ENCODE results near the gene NRAS.

Gene NRAS

DNA sequence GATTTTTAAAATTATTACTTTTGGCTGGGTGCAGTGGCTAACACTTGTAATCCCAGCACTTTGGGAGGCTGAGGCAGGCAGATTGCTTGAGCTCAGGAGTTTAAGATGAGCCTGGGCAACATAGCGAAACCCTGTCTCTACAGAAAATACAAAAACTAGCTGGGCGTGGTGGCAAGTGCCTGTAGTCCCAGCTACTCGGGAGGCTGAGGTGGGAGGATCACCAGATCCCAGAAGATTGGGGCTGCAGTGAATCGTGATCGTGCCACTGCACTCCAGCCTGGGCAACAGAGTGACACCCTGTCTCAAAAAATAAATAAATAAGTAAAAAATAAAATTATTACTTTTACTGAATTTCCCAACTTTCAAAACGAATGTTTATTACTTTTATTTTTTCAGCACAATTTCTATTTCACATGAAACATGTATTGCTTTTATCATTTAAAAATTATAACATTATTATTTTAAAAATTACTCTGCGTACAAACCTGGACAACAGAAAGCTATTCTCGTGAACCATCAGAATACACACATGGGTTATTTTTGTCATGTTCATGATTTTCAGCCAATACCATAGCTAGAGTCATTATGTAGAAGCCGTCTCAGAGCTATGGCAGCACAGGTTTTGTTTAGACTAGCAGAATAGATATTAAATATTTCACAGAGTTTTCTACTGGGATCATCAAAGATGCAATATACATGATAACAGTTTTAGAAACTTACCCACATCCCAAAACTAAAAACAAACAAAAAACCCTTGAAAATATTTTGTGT is 21.8 kb downstream of the NRAS start:
- DNase-seq: no peak
- in situ Hi-C loops (cut with HindIII; ENCODE audit: low pct_ligation_motif_present, low pct_unique_long_range_greater_than_20kb, low sequenced_read_pairs): no loop called here

DNA sequence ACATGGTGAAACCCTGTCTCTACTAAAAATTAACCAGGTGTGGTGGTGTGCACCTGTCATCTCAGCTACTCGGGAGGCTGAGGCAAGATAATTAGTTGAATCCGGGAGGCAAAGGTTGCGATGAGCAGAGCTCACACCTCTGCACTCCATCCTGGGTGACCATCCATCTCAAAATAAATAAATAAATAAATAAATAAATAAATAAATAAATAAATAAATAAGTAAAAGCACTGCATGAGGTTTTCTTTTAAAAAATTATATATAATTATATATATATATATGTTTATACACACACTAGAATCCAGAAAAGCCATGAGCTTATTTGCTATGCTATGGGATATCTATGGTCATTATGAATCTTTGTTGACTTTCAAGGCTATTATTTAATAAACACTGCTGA is 23.6 kb downstream of the NRAS start:
- in situ Hi-C loops (cut with HindIII; ENCODE audit: low pct_ligation_motif_present, low pct_unique_long_range_greater_than_20kb, low sequenced_read_pairs): no loop called here
- no peak for DNase-seq

- no peak for DNase-seq
- in situ Hi-C loops (cut with HindIII; ENCODE audit: low pct_ligation_motif_present, low pct_unique_long_range_greater_than_20kb, low sequenced_read_pairs): no loop called here
Observed at GRCh38 chr1:114691061-114691460, 25.5 kb downstream of the NRAS start.

GRCh38 chr1:114690148-114690547 is 26.4 kb downstream of the NRAS start:
- no peak for DNase-seq
- in situ Hi-C loops (cut with HindIII; ENCODE audit: low pct_ligation_motif_present, low pct_unique_long_range_greater_than_20kb, low sequenced_read_pairs): no loop called here

DNA sequence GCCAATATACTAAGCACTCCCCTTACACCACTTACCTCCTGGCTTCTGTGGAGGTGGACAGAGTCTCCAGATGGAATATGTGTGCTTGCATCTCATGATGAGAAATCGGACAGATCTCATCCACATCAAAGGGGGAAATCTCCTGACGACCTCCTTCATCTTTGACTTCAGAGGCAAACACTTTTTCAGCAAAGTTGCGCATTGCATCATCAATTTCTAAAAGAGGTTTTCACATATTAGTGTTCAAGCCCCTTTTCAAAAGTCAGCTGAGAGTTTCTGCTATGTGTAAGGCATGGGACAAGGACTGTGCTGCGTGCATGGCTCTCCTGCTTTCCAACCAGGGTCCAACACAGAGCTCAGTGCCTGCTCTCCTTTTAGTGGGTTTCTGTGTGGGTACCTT is 28.0 kb downstream of the NRAS start:
- no peak for DNase-seq
- in situ Hi-C loops (cut with HindIII; ENCODE audit: low pct_ligation_motif_present, low pct_unique_long_range_greater_than_20kb, low sequenced_read_pairs): no loop called here

DNA sequence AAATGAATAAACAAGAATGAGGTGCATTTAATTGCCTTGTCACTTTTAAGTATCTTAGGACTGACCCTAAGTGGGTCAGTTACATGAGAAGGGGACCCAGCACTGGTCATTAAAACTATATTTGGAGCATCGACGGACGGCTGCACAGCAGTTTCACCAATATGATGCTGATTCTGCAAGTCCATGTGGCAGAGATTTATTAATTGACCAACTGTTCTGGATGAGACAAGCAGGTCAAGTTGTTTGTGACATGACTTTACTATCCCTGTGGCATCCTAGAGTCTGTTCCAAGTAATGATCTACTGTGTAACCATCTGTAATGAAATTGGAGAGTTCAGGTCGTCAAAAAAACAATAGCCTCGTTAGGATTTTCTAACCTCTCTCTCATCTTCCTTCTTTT is 30.7 kb downstream of the NRAS start:
- no peak for DNase-seq
- in situ Hi-C loops (cut with HindIII; ENCODE audit: low pct_ligation_motif_present, low pct_unique_long_range_greater_than_20kb, low sequenced_read_pairs): no loop called here

DNA sequence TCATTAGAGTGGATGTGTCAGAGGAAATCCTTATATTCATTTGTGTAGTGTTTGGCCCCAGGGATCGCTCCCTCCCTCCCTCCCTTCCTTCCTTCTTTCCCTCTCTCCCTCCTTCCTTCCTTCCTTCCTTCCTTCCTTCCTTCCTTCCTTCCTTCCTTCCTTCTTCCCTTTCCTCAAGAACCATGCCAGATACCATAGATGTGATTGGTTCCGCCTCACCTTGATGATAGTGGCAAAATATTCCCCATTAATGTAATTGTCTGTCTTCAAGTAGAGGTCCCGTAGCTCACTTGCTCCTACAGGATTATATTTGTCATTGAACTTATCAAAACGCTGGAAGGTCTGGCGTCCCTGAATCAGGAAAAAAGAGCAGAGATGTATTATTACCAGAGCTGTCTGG is 38.9 kb downstream of the NRAS start:
- in situ Hi-C loops (cut with HindIII; ENCODE audit: low pct_ligation_motif_present, low pct_unique_long_range_greater_than_20kb, low sequenced_read_pairs): no loop called here
- no peak for DNase-seq

DNA sequence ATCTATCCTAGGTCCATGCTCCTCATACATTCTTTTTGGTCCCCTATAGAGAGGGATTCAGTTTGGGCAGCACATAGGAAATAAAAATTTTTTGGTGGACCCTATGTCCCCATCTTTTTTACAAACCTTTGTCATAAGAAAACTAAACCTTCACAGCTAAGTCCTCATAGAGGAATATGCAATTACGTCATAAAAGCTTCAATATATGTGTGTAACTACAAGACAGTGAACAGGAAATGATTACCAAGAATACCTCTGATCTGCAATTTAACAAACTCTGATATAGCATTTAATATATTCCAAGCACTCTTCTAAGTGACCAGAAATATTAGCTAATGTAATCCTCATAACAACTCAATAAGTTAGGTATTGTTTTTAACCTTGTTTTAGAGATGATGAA is 40.5 kb downstream of the NRAS start:
- in situ Hi-C loops (cut with HindIII; ENCODE audit: low pct_ligation_motif_present, low pct_unique_long_range_greater_than_20kb, low sequenced_read_pairs): no loop called here
- DNase-seq: no peak

- no peak for DNase-seq
- in situ Hi-C loops (cut with HindIII; ENCODE audit: low pct_ligation_motif_present, low pct_unique_long_range_greater_than_20kb, low sequenced_read_pairs): no loop called here
Observed at GRCh38 chr1:114671939-114672275, 44.7 kb downstream of the NRAS start.

DNA sequence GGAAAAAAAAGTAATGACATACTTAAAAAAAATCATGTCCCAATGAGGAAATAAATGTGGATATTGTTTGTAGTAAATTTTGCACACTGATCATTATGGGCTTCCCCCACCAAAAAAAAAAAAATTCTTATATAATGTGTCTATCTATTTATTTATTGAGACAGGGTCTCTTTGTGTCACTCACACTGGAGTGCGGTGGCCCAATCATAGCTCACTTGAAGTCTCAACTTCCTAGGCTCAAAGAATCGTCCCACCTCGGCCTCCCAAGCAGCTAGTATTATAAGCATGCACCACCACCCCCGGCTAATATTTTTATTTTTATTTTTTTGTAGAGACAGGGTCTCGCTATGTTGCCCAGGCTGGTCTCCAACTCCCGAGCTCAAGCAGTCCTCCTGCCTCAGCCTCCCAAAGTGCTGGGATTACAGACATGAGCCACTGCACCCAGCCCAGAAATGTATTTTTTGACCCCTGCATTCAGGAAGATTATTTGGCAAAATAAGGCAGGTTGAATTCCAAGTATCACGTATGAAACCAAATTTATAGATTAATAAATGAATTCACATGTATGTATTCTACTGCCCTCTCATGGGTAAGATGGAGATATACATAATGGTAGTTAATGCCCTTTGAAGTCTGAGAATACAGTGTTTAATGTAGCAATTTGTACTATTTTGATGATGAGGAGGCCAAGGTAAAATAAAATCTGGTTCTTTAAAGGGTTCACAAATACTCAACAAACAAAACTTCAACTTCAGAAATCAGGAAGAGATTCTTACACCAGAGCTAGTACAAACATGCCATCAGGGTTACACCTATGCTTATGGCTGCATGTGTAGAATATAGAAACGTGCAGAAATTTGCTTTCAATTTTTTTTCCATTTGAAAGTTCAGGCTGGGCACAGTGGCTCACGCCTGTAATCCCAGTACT is 45.3 kb downstream of the NRAS start:
- DNase-seq: peak; percentile 7
- in situ Hi-C loops (cut with HindIII; ENCODE audit: low pct_ligation_motif_present, low pct_unique_long_range_greater_than_20kb, low sequenced_read_pairs): no loop called here

GRCh38 chr1:114670083-114671010 is 46.2 kb downstream of the NRAS start:
- in situ Hi-C loops (cut with HindIII; ENCODE audit: low pct_ligation_motif_present, low pct_unique_long_range_greater_than_20kb, low sequenced_read_pairs): no loop called here
- DNase-seq: peak; percentile 81

DNA sequence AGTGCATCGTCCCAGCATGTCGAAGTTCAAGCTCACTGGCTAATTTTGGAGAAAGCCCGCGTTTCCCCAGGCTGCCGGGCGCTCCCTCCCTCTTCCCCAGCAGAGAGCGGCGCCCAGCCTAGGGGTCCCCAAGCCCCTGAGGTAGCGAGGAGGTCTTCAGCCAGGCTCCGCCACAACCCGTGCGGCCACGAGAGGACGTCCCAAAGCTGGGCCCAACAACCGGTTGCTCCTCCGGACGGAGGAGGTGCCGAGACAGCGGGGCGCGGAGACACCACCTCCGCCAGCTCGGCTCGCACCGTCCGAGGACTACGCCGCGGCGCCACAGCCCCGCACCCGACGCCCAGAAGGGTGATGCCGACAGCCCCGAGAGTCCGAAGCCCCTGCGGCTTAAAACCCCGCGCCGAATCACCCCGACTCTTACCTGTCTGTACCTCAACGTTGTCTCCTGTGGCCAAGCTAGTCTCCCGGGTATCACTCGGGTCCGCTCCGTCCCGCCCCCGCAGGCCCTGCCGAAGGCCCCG is 46.9 kb downstream of the NRAS start, which contains the start of gene DENND2C:
TSS of gene DENND2C (minus strand) at position 488 of the 521 bp plus-strand sequence. CDS start 44,065 bp downstream, outside the sequence.
- DNase-seq: no peak
- in situ Hi-C loops (cut with HindIII; ENCODE audit: low pct_ligation_motif_present, low pct_unique_long_range_greater_than_20kb, low sequenced_read_pairs): no loop called here

DNA sequence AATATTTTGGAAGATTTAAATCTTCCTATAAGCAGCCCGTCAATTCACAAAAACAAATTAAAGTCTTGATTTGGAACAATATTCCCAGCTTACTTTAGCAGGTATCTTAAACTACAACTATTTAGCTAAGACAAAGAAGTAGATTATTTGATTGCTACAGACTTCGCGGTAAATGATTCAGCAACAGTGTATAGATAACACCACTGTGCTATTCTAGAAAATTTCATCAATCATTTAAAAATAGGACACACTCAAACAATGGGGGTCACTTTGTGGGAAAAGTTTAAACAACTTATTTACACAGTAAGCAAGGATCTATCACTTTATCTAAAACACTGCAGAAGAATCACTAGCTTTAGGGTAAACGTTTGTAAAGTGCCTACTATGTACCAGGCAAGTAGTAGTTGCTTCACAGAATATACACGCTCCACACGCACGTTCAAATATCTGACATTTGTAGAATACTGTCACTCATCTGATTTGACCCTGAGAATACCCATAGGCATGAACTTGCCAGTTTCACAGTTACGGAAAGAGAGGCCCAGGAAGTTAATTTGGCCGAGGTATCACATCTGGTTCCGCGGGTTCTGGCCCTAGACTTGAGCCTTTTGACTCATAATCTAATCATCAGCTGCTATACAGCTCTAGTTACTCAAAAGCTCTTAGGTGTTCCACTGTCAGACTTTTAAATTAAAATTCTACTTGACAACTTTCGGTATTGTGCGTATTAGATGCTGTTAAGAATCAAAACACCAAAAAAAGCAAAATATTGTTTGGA is 47.6 kb downstream of the NRAS start:
- no peak for DNase-seq

DNA sequence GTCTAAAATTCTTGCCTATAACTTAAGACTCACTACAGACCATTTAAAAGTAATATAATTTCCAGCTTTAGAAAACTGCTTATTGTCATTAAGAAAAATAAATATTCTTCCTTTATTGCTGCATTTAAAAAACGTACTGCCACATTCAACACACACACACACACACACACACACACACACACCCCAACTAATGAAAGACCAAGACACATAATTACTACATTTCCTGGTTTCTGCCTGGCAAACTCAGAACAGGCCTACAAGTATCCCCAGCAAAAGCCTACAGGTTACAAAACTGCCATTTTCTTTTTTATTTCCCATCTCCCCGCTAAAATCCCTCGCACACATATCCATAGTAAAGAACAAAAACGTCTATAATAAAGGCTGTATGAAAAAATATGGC is 48.2 kb downstream of the NRAS start:
- DNase-seq: no peak
- in situ Hi-C loops (cut with HindIII; ENCODE audit: low pct_ligation_motif_present, low pct_unique_long_range_greater_than_20kb, low sequenced_read_pairs): no loop called here

More for the DNA sequence above, 47.6 kb downstream of the NRAS start:
- in situ Hi-C loops (cut with HindIII; ENCODE audit: low pct_ligation_motif_present, low pct_unique_long_range_greater_than_20kb, low sequenced_read_pairs): no loop called here

DNA sequence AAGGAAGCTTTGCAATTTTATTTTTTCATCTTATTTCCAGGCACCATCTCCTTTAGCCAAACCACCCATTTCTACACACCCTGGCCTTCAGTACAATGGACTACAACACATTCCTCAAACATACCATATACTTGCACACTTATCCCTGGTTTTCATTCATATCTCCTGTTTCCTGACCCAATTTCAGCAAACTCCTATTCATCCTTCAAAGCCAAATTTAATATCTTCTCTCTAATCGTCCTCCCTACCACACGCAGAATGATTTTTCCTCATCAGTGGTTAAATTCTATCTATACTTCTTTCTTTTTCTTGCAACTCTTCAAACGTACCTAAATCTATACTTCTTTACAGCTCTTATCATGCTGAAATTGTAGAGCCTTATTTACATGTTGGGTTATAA is 49.6 kb downstream of the NRAS start:
- DNase-seq: no peak
- in situ Hi-C loops (cut with HindIII; ENCODE audit: low pct_ligation_motif_present, low pct_unique_long_range_greater_than_20kb, low sequenced_read_pairs): no loop called here

DNA sequence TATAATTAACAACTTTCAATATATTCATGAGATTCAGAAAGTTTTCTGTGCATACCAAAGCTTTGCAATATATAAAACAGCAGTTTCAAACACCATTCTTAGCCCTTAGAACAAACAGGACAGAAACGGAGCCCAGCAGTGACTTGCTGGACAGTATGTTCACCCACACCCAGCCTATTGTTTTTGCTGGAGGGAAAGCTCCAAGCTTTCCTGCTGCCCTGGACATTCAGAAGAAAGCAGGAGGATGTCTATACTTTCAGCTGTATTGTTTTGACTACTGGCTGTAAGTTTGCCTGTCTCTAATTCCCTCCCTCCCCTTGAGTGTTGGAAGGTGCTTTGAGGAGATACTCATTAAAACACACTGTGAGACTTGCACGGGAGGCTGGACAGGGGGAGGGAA is 56.3 kb downstream of the NRAS start:
- DNase-seq: no peak
- in situ Hi-C loops (cut with HindIII; ENCODE audit: low pct_ligation_motif_present, low pct_unique_long_range_greater_than_20kb, low sequenced_read_pairs): no loop called here

All from ACHN (cell line).